DMS153 treated with DMSO at 0.1 percent for 48 hours (cell line): ENCODE results near the gene DTD1.
A peak's percentile ranks its signal among the peaks of the same experiment; 100 is the strongest.

Experiments
- DNase-seq: peaks from one replicate; lab custom pipeline; 2025; ENCODE audit not compliant: unreplicated experiment; lab: John Stamatoyannopoulos, UW

Gene DTD1

GRCh38 chr20:18657575-18657974 is 69.7 kb downstream of the DTD1 start:
- no peak for DNase-seq

GRCh38 chr20:18662279-18663040 is 74.6 kb downstream of the DTD1 start:
- DNase-seq = no peak

GRCh38 chr20:18663932-18664331 is 76.1 kb downstream of the DTD1 start:
- DNase-seq = no peak

- no peak for DNase-seq
Measured at GRCh38 chr20:18665135-18665534, 77.3 kb downstream of the DTD1 start.

GRCh38 chr20:18666803-18667415 is 79.1 kb downstream of the DTD1 start:
- peak; percentile 71 for DNase-seq

- DNase-seq = no peak
Measured at GRCh38 chr20:18669241-18670019, 81.6 kb downstream of the DTD1 start.

- no peak for DNase-seq
Measured at GRCh38 chr20:18671203-18671710, 83.4 kb downstream of the DTD1 start.

- DNase-seq = no peak
Measured at GRCh38 chr20:18672834-18673233, 85.0 kb downstream of the DTD1 start.

GRCh38 chr20:18676396-18676795 is 88.5 kb downstream of the DTD1 start:
- no peak for DNase-seq

GRCh38 chr20:18677126-18677525 is 89.3 kb downstream of the DTD1 start:
- no peak for DNase-seq

- DNase-seq = peak; percentile 75
Measured at GRCh38 chr20:18678549-18679419, 90.9 kb downstream of the DTD1 start.

GRCh38 chr20:18683839-18684238 is 96.0 kb downstream of the DTD1 start:
- DNase-seq = no peak

GRCh38 chr20:18684775-18685174 is 96.9 kb downstream of the DTD1 start:
- DNase-seq = no peak

- no peak for DNase-seq
Measured at GRCh38 chr20:18685406-18685805, 97.6 kb downstream of the DTD1 start.

- DNase-seq = no peak
Measured at GRCh38 chr20:18686696-18687095, 98.8 kb downstream of the DTD1 start.

- DNase-seq = no peak
Measured at GRCh38 chr20:18688676-18689075, 100.8 kb downstream of the DTD1 start.

GRCh38 chr20:18689557-18689956 is 101.7 kb downstream of the DTD1 start:
- no peak for DNase-seq

- no peak for DNase-seq
Measured at GRCh38 chr20:18692447-18692846, 104.6 kb downstream of the DTD1 start.

GRCh38 chr20:18694071-18694470 is 106.2 kb downstream of the DTD1 start:
- DNase-seq = no peak

GRCh38 chr20:18695175-18695574 is 107.3 kb downstream of the DTD1 start:
- DNase-seq = no peak
